Epithelial cell of esophagus (primary cell): ENCODE measurements around the gene PRR14L.
"Not testable (repeated sequence)": the region's sequence is repeated elsewhere in the genome, so short reads cannot be mapped to it uniquely, and the experiment has no call there.

Experiments used
- DNase-seq: peaks from one replicate; pipeline ENCODE4 v3.0.0; 2010; ENCODE audit warnings: low read depth
- H3K4me3 ChIP-seq: 2 replicates; pipeline ENCODE4 v1.5.1; 2011; ENCODE audit warnings: mild to moderate bottlenecking, low read length, control low read depth
- CTCF ChIP-seq: IDR thresholded peaks from 2 replicates; pipeline ENCODE4 v1.5.1; 2011; ENCODE audit warnings: low read depth, mild to moderate bottlenecking, low read length, control low read depth, inconsistent platforms; ENCODE audit not compliant: insufficient read depth; ENCODE audit errors: missing control alignments

Gene PRR14L

GRCh38 chr22:31681349-31682345 is 68.3 kb downstream of the PRR14L start:
- no peak for DNase-seq
- TF ChIP-seq CTCF, result no peak
- no peak overlapping the region for H3K4me3 ChIP-seq

- no peak overlapping the region for H3K4me3 ChIP-seq
- no peak for TF ChIP-seq CTCF
- peak; percentile 61 for DNase-seq
These were observed 69.0 kb downstream of the PRR14L start for GRCh38 chr22:31680861-31681341.

- no peak overlapping the region for H3K4me3 ChIP-seq
- TF ChIP-seq CTCF, result no peak
- DNase-seq, result no peak
These were observed 71.2 kb downstream of the PRR14L start for GRCh38 chr22:31678748-31679147.

- peak; percentile 98 for DNase-seq
- peak overlapping the region; percentile 50 for H3K4me3 ChIP-seq
- no peak for TF ChIP-seq CTCF
These were observed 73.2 kb downstream of the PRR14L start for GRCh38 chr22:31676700-31677099.

GRCh38 chr22:31674219-31674618 is 75.7 kb downstream of the PRR14L start:
- not testable (repeated sequence) for H3K4me3 ChIP-seq

GRCh38 chr22:31668849-31669248 is 81.1 kb downstream of the PRR14L start:
- DNase-seq, H3K4me3 ChIP-seq: not testable (repeated sequence)

More at GRCh38 chr22:31674219-31674618, 75.7 kb downstream of the PRR14L start:
- not testable (repeated sequence) for DNase-seq

- H3K4me3 ChIP-seq, result peak overlapping the region; percentile 66
- no peak for TF ChIP-seq CTCF
- DNase-seq, result no peak
These were observed 87.3 kb downstream of the PRR14L start for GRCh38 chr22:31662668-31663037.
